Fibroblast of skin of back (primary cell): ENCODE data around the gene EIF2AK3. TPM values are rescaled to one million over a fixed set of nuclear protein-coding genes. Genes with fewer than 3 reads are reported as not detected.
"Not testable (repeated sequence)": the region's sequence is repeated elsewhere in the genome, so short reads cannot be mapped to it uniquely, and the experiment has no call there.

Experiments used
- DNase-seq: peaks from one replicate; pipeline ENCODE4 v3.0.0-alpha.2; 2013
- polyA plus RNA-seq, 2 experiments: library from polyadenylated mRNA; unstranded; fragments of 120-200 nt; gene quantifications; one replicate each; pipeline ENCODE4 v1.2.1, GENCODE V29; 2013; ENCODE audit not compliant: insufficient read length in 2 of 2

EIF2AK3 gene
- 9.2 TPM for polyA plus RNA-seq (2013, experiment 1 of 2; ENCODE audit: insufficient read length)
- polyA plus RNA-seq (2013, experiment 2 of 2; ENCODE audit: insufficient read length): 11.7 TPM

GRCh38 chr2:88627055-88627855 is at the start of gene EIF2AK3:
Gene EIF2AK3 (minus strand): TSS chr2:88627464. CDS start chr2:88627274, 190 bp downstream.
- peak; percentile 100 for DNase-seq

- no peak for DNase-seq
Observed at GRCh38 chr2:88673363-88673762, 46.1 kb upstream of the EIF2AK3 start.

- peak; percentile 59 for DNase-seq
Observed at GRCh38 chr2:88671786-88672427, 44.6 kb upstream of the EIF2AK3 start.

- peak; percentile 32 for DNase-seq
Observed at GRCh38 chr2:88669482-88670214, 42.4 kb upstream of the EIF2AK3 start.

- no peak for DNase-seq
Observed at GRCh38 chr2:88668862-88669261, 41.6 kb upstream of the EIF2AK3 start.

- DNase-seq: no peak
Observed at GRCh38 chr2:88667219-88667618, 40.0 kb upstream of the EIF2AK3 start.

- DNase-seq: no peak
Observed at GRCh38 chr2:88666576-88666975, 39.3 kb upstream of the EIF2AK3 start.

- DNase-seq: no peak
Observed at GRCh38 chr2:88660622-88661021, 33.4 kb upstream of the EIF2AK3 start.

GRCh38 chr2:88659538-88659915 is 32.3 kb upstream of the EIF2AK3 start:
- DNase-seq: peak; percentile 43

- DNase-seq: peak; percentile 48
Observed at GRCh38 chr2:88658881-88659537, 31.7 kb upstream of the EIF2AK3 start.

GRCh38 chr2:88658326-88658725 is 31.1 kb upstream of the EIF2AK3 start:
- peak; percentile 69 for DNase-seq

GRCh38 chr2:88657131-88657530 is 29.9 kb upstream of the EIF2AK3 start:
- DNase-seq: peak; percentile 64

GRCh38 chr2:88656690-88657089 is 29.4 kb upstream of the EIF2AK3 start:
- peak; percentile 50 for DNase-seq

GRCh38 chr2:88654714-88655113 is 27.4 kb upstream of the EIF2AK3 start:
- DNase-seq: peak; percentile 75

GRCh38 chr2:88651646-88652045 is 24.4 kb upstream of the EIF2AK3 start:
- DNase-seq: no peak

GRCh38 chr2:88645291-88645882 is 18.1 kb upstream of the EIF2AK3 start:
- not testable (repeated sequence) for DNase-seq

- no peak for DNase-seq
Observed at GRCh38 chr2:88642278-88642677, 15.0 kb upstream of the EIF2AK3 start.

GRCh38 chr2:88641330-88641729 is 14.1 kb upstream of the EIF2AK3 start:
- no peak for DNase-seq

- DNase-seq: no peak
Observed at GRCh38 chr2:88639865-88640264, 12.6 kb upstream of the EIF2AK3 start.

- DNase-seq: peak; percentile 43
Observed at GRCh38 chr2:88638743-88639142, 11.5 kb upstream of the EIF2AK3 start.

- DNase-seq: no peak
Observed at GRCh38 chr2:88638123-88638650, 10.9 kb upstream of the EIF2AK3 start.

GRCh38 chr2:88637464-88637863 is 10.2 kb upstream of the EIF2AK3 start:
- no peak for DNase-seq
